ENCODE results near the gene TMEM117.
"Not testable (repeated sequence)": the region's sequence is repeated elsewhere in the genome, so short reads cannot be mapped to it uniquely, and the experiment has no call there.

TMEM117 gene

GRCh38 chr12:44240186-44240585 lies 404.3 kb downstream of the TMEM117 start:
- no peak for DNase-seq

- DNase-seq, result no peak
These were observed 410.1 kb downstream of the TMEM117 start for GRCh38 chr12:44245932-44246331.

DNA sequence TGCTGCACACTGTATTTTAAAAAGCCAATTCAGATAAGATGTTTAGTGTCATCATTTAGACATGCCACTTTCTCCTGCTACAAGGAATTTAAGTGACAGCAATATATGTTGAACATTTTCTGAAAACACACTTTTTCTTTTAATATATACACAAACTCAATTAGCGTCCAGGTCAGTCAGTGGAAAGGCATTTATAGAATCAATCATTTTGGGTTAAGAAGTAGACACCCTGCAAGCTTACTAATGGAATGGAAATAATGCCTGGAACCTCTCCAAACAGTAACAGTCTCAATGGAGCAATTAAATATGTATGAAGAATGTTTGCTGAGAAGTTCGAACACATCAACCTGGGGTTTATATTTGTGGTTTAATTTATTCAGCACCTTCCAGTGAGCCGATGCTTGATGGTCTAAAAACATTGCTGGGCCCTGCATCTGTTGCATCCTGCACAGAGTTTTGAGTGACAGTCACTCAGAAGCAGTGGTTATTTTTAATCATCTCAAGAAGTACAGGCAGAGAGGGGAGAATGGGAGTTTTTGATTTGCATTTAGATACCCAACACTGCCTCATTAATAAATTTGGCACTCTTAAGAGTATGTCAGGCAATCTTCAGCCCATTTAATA lies 410.7 kb downstream of the TMEM117 start:
- DNase-seq, result no peak

GRCh38 chr12:44247588-44247987 lies 411.7 kb downstream of the TMEM117 start:
- no peak for DNase-seq

DNA sequence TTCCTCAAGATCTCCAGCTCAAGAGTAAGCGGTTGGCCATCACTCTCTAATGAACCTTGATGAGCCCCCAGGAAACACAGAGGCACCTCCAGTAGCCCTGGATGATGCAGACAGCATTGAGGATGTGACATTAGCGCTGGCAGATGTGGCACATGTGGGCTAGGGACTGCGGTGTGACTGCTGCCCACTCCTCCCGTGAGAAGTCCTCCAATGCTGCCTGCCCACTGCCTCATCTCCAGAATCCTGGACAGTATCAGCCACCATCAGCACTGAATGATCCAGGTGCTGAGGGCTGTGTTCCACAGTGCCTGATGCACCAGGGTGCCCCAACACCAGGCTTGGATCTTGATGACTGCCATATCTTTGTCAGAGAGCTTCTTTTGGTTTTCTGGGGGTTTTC lies 412.6 kb downstream of the TMEM117 start:
- DNase-seq, result no peak

DNA sequence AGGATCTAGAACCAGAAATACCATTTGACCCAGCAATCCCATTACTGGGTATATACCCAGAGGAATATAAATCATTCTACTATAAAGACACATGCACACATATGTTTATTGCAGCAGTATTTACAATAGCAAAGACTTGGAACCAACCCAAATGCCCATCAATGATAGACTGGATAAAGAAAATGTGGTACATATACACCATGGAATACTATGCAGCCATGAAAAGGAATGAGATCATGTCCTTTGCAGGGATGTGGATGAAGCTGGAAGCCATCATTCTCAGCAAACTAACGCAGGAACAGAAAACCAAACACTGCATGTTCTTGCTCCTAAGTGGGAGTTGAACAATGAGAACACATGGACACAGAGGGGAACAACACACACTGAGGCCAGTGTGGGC lies 414.6 kb downstream of the TMEM117 start:
- DNase-seq, result not testable (repeated sequence)

- DNase-seq, result no peak
These were observed 417.5 kb downstream of the TMEM117 start for GRCh38 chr12:44253338-44253856.

- DNase-seq, result no peak
These were observed 422.4 kb downstream of the TMEM117 start for GRCh38 chr12:44258246-44258645.

- DNase-seq, result no peak
These were observed 424.0 kb downstream of the TMEM117 start for GRCh38 chr12:44259890-44260289.

DNA sequence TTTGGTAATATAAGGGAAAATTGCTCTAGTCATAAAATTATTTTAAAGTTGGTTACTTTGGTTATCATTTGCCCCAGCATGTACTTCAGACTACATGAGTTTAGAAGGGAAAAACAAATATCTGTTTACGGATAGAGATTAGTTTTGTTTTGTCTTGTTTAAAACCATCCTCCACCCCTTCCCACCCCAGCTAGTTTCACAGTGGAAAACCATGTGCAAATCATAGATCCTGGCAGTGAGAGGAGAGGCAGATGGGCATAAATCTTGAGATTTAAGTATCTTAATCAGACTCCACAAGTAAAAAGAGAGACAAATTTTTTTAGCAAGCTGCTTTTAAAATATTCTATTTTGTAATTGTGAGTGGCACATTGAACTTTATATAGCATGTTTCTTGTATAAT lies 424.7 kb downstream of the TMEM117 start:
- DNase-seq, result no peak

GRCh38 chr12:44285321-44285960 lies 449.6 kb downstream of the TMEM117 start:
- DNase-seq, result no peak

- DNase-seq, result no peak
These were observed 450.5 kb downstream of the TMEM117 start for GRCh38 chr12:44286336-44286735.

GRCh38 chr12:44286821-44287505 lies 451.1 kb downstream of the TMEM117 start:
- DNase-seq, result no peak

- DNase-seq, result no peak
These were observed 451.7 kb downstream of the TMEM117 start for GRCh38 chr12:44287545-44287944.

- no peak for DNase-seq
These were observed 458.8 kb downstream of the TMEM117 start for GRCh38 chr12:44294649-44295048.

GRCh38 chr12:44295958-44296623 lies 460.2 kb downstream of the TMEM117 start:
- no peak for DNase-seq

DNA sequence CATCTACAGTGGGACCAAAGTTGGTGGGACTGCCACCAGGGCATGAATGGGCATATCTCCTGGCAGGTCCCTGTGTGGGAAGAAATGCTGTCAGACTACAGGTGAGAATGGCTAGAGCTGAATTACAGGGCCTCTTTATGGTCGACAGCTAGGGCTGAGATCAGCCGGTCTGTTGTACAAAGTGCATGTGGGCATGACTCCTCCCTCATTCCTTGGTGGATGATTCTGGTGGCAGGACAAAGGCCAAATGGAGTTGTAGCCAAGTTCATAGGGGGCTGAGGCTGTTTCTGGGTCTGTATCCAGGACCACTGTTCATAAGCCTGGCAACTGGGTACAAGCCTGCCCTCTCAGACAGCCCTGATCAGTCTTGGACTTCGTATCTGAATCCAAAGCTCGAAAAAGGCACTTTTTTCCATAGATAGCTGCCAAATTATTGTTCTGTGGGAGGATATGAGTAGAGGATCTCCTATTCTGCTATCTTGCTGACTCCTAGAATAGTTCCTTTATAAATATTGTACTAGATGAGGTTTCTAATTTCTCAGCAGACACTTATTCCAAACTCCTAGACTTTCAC lies 460.8 kb downstream of the TMEM117 start:
- DNase-seq, result no peak

DNA sequence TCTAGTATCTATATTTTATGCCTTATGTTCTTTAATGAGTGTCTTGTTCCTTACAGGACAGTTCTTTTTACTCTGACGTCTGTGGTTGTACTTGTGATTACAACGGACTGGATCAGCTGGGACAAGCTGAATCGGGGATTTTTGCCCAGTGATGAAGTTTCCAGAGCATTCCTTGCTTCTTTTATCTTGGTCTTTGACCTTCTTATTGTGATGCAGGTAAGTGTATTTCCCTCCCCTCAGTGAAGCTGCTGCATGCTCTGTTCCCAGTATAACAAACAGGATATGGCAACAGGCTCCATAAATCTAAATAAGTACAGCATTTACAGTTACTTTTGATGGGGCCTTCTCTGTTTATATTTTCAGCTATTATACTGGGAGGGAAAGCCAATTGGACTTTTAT lies 463.6 kb downstream of the TMEM117 start:
- no peak for DNase-seq

GRCh38 chr12:44307506-44308168 lies 471.8 kb downstream of the TMEM117 start:
- DNase-seq, result no peak

- no peak for DNase-seq
These were observed 477.3 kb downstream of the TMEM117 start for GRCh38 chr12:44313188-44313587.

- no peak for DNase-seq
These were observed 478.2 kb downstream of the TMEM117 start for GRCh38 chr12:44314007-44314500.

DNA sequence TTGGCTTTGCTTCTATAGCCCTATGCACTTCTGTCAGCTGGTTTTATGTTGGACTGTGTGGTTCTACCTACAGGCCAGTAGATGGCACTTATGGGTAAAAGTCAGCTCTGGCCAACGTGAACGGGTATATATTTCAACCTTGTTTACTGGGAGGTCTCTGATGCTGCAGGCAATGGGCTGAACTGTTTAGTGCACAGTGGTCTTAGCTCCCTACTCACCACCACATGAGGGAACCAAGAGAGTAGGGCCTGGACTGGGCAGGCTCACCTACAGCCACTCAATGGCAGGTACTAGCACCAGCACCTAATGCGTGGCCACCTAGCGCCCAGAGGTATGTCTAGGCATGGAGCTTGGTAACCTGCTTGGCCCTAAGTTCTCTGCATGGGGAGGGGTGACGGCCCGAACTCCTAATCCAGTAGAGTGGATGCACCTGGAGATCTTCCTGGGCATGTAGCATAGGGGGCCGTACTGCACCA lies 481.8 kb downstream of the TMEM117 start:
- DNase-seq, result no peak
